Stimulated activated CD8-positive, alpha-beta memory T cell treated with anti-CD3 and anti-CD28 coated beads, Interleukin-7, amount 100 ng/mL, for 4 hours (primary cell): ENCODE data around the gene RFX1.
A peak's percentile ranks its signal among the peaks of the same experiment; 100 is the strongest.

Experiments used
- DNase-seq, 2 donors: peaks; one replicate each; pipeline ENCODE4 v3.0.0-alpha.2; 2020; ENCODE audit warnings: low read depth in 2 of 2

RFX1 gene

GRCh38 chr19:13996928-13997630 is 9.0 kb downstream of the RFX1 start:
- no peak for DNase-seq

- DNase-seq = no peak
Observed at GRCh38 chr19:13995878-13996765, 10.0 kb downstream of the RFX1 start.

DNA sequence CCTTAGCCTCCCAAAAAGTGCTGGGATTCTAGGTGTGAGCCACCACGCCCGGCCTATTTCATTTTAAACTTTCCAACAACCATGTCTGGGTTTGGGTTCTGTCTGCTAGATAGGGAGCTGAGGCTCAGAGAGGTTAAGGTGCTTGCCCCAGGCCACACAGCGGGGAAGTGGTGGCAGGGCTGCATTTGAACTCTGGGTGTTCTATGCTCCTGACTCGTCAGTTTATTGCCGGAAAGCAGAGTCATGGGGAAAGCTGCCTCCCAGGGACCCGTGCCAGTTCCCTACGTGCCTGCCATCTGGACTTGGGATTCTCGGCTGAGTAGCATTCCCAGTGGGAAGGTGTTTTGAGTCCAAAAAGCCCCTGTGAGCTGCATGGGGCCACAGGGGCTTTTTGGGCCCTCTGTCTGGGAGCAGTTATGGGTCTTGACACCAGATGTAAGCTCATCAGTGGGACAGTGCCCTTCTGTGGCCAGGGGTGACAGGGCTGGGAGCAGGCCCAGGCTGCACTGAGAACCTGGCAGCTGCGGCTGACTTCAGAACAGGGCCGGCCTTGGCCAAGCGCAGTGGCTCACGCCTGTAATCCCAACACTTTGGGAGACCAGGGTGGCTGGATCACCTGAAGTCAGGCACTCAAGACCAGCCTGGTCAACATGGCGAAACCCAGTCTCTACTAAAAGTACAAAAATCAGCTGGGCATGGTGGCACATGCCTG is 10.9 kb downstream of the RFX1 start:
- no peak for DNase-seq

DNA sequence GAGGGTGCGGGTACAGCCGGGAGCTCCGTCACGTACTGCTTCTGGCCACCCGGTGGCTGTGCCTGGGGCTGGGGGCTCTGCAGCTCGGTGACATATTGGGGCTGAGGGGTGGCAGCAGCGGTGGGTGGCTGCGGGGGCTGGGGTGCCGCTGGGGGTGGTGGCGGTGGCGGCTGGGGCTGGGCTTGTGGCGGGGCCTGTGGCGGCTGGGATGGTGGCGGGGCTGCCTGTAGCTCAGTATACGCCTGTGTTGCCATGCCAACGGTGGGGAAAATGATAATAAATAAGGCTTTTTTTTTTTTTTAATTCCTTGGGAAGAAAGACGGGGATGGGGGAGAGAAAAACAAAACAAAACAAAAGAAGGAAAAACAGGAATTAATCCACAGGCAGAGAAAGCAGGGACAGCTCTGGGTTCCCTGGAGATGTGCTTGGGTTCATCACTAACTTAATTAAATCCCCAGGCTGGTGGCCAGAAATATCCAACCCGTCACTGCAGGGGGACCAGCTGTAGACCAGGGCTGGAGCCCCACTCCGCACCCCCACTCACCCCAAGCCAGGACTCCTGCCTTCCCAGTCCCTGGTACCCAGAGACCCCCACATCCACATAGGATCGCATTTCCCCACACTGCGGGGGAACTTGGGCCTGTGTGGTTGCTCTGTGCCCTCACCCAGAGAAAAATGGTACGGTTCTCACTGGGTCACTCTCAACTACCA is 12.4 kb downstream of the RFX1 start:
- no peak for DNase-seq

DNA sequence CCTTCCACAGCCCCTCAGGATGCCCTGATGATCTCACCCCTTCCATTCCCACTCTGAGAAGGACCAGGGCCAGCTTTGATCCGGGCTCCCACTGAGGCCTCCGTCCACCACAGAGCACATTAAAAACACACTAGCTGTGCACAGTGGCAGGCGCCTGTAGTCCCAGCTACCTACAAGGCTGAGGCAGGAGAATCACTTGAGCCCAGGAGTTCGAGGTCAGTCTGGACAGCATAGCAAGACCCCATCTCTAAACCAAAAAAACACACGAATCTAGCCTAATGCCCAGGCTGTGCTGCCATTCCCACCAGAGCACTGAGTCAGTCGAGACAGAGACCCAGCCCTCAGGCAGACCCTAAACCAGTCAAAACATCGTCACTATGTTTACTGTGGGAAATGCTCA is 14.1 kb downstream of the RFX1 start:
- no peak for DNase-seq

DNA sequence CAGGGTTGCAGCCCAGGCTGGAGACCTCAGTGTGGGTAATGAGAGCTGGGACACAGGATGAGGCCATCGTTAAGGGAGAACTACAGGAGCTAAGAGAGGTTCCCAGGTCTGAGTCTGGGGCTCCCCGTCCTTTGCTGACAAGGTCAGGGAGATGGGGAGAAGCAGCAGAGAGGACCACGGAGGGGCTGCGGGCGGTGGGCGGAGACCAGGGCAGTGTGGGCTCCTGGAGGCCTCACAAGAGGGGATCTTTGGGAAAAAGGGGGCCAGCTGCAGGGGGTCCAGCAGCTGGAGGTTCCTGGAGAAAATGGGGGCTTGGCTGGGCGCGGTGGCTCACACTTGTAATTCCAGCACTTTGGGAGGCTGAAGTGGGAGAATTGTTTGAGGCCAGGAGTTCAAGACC is 16.0 kb downstream of the RFX1 start:
- no peak for DNase-seq

DNA sequence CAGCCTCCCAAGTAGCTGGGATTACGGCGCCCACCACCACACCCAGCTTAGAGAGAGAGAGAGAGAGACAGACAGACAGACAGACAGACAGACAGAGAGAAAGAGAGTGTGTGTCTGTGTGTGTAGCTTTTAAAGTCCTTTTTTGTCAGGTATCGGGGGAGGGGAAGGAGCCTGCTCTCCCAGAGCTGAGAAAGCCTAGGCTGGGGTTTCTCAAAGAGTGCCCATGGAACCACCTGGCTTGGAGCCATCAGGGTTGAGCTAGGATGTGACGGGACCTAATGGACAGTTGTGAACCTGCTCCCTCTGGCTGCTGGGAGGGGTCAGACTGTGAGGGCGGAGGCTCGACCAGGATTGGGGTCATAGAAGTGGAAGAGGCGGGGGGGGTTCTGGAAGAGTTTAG is 16.6 kb downstream of the RFX1 start:
- DNase-seq = no peak

GRCh38 chr19:13987101-13987890 is 18.8 kb downstream of the RFX1 start:
- no peak for DNase-seq

DNA sequence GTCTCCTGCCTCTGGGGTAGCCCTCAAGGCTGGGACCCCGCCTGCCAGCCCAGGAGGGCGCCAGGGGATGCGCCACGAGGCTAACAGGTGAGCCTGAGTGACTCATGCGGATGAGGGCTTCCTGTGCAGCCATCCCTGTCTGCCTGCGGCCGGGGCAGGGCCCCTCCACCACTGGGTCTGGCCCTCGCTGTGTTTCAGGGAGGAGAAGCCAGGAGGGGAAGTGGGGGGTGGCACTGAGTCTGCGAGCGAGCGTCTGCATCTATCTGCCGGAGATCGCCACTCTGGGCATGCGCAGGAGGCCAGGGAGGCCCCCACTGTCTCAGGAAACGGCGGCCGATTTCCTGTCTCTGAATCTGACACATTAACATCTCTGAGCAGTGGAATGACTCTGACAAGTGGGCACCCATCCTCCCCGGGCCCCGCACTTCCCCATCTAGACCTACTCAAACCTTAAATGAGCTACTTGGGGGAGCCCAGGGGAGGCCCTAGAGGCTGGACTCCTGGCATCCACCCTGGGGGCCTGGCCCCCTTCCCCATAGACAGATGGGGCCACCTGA is 19.7 kb downstream of the RFX1 start:
- peak; percentile 98 for DNase-seq

DNA sequence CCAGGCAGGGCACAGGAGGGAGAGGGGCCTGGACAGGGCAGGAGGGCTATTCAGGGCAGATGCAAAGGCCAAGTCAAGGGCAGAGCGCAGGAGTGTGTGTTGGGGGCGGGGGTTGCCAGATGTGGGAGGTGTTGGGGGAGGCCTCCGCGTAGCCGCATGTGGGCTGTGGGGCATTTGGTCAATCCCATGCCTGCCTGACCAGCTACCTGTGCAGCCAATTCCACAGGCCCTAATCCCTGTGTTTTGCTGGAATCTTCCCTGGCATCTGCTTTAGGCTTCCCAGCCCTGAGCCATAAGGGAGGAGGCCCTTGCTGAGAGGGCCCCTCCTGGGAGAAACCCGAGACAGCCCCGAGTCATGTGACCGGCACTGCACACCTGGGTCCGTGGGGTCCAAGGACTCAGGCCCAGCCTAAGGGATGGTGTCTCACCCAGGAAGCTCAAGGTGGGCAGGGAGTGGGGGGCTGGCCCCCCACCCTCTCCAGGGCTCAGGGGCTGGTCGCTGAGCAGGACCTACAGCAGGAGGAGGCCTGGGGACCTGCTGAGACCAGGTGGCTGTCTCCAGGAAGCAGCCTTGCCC is 20.3 kb downstream of the RFX1 start:
- no peak for DNase-seq

GRCh38 chr19:13984875-13985741 is 21.0 kb downstream of the RFX1 start:
- no peak for DNase-seq

GRCh38 chr19:13984186-13984585 is 21.9 kb downstream of the RFX1 start:
- no peak for DNase-seq

DNA sequence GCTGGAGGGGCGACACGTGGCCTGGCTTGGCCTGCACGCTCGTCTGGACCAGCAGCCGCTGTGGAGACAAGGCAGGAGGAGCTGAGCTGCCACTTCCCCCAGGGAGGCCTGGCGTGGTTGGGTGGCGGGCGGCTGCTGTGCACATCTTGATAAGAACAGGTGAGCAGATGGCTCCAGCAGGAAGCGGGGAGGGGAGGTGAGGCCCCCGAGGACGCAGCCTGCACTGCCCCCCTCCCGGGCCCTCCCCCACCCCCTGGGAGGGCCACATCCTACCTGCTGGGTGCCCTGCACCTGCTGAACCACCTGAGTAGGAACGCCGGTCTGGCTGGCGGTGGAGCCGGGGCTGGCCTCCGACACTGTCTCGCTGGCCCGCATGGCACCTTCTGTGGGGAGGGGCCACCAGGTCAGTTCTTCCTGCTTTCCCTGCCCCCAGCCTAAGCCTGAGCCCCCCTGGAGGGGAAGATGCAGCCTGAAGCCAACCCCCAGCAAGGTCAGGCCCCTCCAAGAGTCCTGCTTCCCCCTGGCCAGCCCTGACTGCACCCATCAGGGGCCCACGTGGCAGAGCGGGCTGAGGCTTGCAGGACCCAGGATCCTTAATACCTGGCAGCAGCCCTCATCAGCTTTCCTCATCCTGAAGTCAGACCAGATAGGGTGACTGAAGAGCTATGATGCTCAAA is 22.8 kb downstream of the RFX1 start:
- DNase-seq = no peak

GRCh38 chr19:13982773-13983172 is 23.3 kb downstream of the RFX1 start:
- DNase-seq = no peak

DNA sequence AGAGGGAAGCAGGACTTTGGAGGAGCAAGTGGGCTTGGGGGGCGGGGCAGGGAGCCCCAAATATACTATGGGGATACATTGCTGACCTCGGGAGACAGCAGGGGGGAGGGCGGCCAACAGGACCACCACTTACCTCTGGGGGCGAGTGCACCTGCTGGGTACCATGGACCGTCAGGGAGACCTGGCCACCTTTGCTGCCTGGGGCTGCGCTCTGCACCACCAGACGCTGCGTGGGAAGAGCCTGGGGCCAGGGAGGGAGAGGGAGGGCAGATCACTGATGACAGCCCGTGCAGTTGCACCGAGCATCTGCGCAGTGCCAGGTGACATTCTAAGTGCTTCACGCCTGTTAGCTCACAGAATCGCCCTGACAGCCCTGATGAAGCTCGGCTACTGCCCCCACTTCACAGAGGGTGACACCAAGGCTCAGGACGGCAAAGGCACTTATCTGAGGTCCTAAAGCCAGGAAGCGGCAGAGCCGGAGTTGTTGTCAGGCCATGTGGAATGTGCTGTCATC is 24.1 kb downstream of the RFX1 start:
- no peak for DNase-seq

DNA sequence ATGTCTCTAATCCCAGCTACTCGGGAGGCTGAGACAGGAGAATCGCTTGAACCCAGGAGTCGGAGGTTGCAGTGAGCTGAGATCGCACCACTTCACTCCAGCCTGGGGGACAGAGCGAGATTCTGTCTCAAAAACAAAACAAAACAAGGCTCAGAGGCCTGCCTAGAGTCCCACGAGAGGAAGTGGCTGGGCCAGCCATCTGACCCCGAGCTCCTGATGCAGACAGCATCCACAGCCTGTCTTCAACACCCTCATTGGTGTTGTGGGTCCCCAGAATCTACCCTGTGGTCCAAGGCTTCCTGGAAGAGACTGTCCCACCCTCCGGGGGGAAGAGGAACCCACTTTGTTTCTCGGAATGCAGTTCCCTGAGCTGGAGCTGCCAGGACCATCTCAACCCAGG is 24.7 kb downstream of the RFX1 start:
- DNase-seq = no peak

DNA sequence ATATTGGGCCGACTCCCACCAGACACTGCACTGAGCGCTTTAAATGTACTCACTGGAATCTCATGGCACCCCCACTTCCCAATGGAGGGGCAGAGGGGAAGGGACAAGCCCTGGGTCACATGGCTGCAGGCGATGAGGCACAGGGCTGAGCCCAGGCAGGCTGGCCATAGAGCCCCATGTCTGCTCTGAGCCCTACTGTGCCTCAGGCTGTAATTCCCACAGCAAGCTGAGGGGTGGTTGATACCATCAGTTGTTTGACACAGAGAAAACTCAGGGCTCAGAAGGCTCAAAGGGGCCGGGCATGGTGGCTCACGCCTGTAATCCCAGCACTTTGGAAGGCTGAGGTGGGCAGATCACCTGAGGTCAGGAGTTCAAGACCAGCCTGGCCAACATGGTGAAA is 25.1 kb downstream of the RFX1 start:
- no peak for DNase-seq

GRCh38 chr19:13980340-13980739 is 25.8 kb downstream of the RFX1 start:
- DNase-seq = no peak

DNA sequence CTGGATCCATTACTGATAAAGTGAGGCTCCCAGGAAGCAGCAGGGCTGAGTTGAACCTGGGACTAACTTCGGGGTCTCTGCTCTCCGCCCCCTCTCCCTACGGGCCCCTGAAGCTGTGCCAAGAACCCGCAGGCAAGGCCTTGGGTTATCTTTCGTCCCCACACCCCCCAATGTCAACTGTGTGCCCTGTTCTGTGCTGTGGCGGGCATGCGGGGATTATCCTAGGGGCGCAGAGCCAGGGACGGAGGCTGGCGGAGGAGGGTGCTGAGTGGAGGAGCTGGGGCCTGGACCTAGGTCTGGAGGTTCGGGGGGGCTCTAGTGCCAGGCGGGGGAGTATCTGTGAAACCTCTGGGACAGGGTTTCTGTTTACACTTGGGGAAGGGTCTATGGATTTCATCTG is 26.4 kb downstream of the RFX1 start:
- no peak for DNase-seq
